RCC 7860 (cell line): ENCODE measurements around the gene SERPIND1.

Experiments
- DNase-seq: peaks from one replicate; pipeline ENCODE4 v3.0.0-alpha.2; 2015; ENCODE audit warnings: low spot score
- FAIRE-seq: peaks from 2 replicates; lab custom pipeline; 2012; peaks lifted over from hg19 to GRCh38; lab: Jason Lieb, UNC

Gene SERPIND1

DNA sequence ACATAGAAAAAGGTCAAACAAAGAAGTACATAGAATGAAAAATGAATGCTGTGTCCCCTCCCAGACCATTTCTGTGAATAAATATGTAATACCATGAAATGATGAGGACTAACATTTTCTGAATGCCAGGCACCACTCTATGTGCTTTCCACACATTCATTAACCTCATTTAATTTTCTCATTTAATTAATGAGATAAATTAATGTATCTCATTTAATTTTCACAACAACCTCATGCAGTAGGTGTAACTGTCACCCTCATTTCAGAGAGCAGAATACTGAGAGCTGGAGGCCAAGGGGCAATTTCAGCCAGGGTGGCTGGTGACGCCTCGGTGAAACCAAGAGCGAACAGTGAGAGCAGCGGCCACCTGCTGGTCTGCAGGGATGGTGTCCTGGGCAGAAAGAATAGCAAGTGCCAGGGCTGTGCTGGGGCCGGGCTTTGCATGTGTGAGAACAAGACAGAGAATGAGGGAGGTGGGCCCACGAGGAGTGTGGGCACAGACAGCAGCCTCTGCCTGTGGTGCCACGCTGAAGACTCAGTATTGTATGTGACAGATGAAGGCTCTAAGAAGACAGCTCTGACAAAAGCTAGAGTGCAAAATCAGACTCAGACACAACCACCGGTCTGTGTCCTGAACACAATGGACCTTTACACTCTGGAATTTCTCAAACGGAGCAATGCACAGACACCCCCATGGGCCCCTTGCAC, 1.8 kb upstream of the SERPIND1 start:
- DNase-seq, result no peak
- FAIRE-seq, result no peak

DNA sequence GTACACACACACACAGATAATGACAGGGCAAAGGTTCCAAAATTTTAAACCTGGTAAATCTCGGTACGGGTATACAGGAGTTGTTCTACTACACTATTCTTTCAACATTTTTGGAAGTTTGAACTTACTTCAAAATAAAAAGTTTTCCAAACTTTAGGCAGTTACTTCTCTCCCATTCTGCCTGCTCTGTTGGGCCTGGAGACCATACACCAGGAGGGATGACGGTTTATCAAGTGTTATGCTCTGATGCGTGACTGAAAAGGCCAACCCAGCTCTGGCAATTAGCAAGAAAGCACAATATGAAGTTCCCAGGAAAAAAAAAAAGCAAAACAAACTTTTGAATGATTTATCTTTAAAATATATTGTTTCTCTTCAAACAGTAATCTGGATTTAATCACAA, 969 bp downstream of the SERPIND1 start:
- no peak for FAIRE-seq
- no peak for DNase-seq

DNA sequence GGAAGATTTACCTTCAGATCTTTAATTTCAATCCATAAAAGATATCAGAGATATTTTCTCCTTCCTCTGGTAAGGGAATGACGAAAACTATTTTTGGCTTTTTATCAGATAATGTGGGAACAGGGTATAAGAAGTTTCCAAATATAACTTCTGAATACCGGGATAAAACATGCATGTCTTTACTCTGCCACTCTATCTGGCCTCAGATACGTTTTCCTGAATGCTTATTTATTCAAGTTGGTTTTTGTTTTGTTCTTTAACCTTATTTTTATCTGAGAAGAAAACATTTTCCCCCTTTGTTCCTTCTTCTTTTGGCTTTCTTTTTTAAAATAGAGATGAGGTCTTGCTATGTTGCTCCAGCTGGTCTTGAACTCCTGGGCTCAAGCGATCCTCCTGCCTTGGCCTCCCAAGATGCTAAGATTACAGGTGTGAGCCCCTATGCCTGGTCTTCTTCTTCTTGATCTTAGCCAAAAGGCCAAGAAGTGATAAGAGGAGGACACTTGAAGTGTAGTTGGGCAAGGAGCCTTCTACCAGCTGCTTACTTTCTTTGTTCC, 1.5 kb downstream of the SERPIND1 start:
- DNase-seq (no peak), FAIRE-seq (no peak)

DNA sequence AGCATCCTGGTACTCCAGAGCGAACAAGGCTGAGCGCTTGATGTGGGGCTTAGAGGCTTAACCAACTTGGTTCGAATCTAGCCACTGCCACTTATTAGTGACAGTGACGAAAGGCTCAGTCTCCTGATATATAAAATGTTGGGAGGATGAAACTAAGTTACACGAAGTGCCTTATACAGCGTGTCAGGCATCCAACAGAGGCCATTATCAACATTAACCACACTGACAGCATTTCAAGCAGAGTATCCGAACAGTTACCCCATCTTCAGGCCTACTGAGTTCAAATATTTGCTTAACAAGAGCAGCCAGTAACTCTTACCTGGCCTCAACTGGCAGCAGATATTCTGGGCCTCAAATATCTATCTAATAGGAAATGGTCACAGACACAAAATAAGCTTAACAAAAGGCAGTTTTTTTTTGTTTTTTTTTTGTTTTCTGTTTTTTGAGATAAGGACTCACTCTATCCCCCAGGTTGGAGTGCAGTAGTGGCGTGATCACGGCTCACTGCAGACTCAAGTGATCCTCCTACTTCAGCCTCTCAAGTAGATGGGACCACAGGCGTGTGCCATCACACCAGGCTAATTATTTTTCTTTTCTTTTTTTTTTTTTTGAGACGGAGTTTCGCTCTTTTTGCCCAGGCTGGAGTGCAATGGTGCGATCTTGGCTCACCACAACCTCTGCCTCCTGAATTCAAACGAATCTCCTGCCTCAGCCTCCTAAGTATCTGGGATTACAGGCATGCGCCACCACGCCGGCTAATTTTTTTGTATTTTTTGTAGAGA, 2.9 kb downstream of the SERPIND1 start:
- FAIRE-seq (no peak), DNase-seq (no peak)

DNA sequence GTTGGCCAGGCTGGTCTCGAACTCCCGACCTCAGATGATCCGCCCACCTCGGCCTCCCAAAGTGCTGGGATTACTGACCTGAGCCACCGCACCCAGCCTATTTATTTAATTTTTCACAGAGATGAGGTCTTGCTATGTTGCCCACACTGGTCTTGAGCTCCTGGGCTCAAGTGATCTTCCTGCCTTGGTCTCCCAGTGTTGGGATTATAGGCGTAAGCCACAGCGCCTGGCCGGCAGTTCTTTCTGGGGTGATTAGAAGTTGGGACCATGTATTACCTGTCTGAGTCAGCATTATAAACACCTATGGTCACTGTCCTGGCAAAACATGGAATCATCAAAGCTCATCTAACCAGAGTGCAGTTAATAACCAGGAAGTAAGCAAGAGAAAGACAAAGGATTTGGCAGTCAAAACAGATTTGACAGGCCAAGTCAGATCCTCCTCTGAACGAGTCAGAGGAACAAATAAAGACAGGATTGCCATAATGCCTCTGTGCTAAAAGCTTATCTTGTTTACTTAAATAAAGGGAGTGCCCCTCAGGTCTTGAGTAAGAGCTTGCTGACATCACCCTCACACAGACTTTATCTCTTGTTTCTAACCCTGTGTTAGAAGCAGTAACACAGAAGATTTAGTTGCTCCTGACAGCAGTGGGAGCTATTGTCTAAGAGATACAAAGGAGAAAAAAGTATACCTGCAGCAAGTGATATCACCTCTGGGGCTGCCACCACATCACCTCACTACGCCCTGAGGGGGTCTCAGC, 3.7 kb downstream of the SERPIND1 start:
- FAIRE-seq (no peak), DNase-seq (peak; percentile 46)

DNA sequence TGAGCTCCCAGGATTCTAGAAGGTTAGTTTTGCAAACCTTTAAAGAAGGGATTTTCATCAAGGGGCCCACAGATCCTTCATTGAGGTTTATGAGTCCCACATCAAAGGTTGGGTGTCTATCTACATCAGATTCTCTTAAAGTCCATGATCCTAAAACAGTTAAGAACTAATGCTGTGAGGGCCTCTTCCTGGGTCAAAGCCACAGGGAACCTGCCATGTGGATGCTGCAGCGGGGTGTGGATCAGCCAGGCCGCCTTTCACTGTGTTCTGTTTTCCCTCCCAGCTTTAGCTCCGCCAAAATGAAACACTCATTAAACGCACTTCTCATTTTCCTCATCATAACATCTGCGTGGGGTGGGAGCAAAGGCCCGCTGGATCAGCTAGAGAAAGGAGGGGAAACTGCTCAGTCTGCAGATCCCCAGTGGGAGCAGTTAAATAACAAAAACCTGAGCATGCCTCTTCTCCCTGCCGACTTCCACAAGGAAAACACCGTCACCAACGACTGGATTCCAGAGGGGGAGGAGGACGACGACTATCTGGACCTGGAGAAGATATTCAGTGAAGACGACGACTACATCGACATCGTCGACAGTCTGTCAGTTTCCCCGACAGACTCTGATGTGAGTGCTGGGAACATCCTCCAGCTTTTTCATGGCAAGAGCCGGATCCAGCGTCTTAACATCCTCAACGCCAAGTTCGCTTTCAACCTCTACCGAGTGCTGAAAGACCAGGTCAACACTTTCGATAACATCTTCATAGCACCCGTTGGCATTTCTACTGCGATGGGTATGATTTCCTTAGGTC, 5.3 kb downstream of the SERPIND1 start:
- FAIRE-seq (no peak), DNase-seq (no peak)

DNA sequence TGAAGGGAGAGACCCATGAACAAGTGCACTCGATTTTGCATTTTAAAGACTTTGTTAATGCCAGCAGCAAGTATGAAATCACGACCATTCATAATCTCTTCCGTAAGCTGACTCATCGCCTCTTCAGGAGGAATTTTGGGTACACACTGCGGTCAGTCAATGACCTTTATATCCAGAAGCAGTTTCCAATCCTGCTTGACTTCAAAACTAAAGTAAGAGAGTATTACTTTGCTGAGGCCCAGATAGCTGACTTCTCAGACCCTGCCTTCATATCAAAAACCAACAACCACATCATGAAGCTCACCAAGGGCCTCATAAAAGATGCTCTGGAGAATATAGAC, 5.9 kb downstream of the SERPIND1 start:
- no peak for FAIRE-seq
- no peak for DNase-seq

DNA sequence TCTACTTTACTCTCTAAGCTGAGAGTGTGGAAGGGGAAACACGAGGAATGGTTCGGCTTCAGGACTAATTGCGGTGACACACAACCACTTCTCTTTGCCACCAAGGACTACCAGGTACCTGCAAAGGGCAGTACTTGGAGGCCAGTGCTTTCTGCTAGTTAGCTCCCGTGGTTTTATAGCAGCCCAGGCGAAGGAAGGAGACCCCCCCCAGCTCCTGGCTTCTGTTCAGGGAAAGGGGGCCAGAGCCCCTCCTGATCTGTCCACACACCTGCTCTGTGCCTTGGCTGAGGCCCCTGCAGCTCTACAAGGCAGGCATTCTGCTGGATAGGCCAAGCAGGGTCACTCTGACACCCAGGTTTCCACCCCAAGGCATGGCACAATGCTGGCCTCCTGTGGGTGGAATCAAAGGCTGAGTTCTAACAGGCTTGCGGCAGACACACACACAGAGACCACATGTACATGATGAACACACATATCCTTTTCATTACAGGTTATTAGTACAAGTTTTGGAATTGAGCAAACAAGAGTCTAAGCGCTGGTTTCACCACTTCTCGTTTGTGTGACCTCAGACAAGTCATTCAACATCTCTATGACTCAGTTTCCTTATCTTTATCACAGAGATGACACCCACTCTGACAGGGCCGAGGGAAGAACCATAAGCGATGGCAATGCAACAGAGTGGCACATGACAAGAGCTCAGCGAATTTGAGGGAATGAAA, 7.5 kb downstream of the SERPIND1 start:
- FAIRE-seq (no peak), DNase-seq (no peak)

DNA sequence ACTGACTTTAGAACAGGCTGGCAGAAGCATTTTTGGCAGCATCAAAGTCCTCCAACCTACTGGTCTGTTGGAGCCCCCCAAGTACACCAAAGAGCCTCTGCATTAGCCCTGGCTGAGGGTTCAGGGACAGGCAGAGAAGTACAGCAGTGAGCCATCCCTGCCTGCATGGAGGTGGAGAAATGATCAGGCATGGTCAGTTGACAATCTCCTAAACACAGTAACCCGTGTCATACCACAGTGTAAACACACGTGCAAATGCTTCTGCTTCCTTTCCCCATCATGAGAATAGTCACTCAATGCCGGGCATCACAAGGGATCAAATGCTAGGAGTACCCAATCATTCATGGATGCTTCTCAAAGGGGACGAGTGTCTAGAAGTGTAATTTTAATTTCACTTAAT, 8.2 kb downstream of the SERPIND1 start:
- DNase-seq, result no peak
- no peak for FAIRE-seq

DNA sequence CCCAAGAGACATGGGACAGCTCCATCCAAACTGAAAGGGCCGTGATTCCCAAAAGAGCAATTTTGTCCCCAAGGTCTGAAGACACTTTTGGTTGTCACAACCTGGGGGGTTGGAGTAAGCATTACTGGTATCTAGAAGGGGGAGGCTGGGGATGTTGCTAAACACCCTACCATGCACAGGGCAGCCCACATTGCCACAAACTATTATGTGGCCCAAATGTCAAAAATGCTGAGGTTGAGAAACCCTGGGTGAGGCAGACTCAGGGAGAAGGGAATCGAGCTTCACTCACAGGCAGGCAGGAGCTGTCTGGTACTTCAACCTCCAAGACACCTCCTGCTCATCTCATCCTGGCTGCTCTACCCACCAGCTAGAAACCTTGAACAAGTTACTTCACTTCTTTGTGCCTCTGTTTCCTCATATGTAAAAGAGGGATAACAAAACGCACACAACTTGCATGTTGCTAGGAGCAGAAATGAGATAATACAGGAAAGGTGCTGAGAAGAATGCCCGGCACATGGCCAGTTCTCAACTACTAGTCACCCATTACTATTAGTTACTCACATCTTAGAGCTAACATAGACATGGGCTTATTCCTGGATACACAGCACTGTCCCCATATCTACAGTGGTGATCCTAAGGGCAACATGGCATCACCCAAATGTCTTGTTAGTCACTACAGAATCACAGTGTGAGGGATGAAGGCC, 8.8 kb downstream of the SERPIND1 start:
- DNase-seq (no peak), FAIRE-seq (no peak)

DNA sequence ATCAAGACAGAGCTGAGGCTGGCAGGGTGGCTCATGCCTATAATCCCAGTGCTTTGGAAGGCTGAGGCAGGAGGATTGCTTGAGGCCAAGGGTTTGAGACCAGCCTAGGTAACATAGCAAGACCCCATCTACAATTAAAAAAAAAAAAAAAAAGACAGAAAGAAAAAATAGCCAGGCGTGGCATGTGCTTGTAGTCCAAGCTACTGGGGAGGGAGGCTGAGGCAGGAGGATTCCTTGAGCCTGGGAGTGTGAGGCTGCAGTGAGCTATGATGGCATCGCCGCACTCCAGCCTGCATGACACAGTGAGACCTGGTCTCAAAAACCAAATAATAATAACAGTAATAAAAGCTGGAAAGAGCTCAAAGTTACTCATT, 9.4 kb downstream of the SERPIND1 start:
- DNase-seq (no peak), FAIRE-seq (no peak)

DNA sequence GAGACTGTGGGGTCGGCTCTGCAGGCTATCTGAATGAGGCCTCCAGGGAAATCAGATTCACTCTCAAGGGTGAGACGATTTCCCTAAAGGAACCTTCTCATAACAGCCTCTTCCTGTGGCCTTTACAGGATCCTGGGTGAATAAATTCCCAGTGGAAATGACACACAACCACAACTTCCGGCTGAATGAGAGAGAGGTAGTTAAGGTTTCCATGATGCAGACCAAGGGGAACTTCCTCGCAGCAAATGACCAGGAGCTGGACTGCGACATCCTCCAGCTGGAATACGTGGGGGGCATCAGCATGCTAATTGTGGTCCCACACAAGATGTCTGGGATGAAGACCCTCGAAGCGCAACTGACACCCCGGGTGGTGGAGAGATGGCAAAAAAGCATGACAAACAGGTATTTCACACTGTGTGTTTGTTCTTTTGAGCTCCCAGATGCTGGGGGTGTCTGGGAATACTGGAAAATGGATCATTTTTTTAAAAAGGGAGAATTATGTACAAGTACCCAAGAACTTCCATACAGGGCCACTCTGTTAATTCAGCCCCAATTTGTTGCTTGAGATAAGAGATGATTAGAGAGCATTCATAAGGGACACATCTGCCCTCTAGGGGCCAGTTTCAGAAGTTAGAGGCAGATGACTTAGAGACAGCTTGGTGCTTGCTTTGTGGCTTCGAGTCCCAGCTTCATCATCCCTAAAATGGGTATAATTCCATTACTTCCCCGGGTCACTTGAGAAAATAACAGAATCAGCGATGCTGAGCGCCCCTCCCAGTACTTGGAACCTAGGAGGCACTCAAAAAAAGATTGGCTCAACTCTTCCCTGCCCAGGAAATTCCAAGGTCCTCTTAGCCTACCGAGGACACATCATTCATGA, 10.2 kb downstream of the SERPIND1 start:
- peak; percentile 19 for DNase-seq
- no peak for FAIRE-seq

DNA sequence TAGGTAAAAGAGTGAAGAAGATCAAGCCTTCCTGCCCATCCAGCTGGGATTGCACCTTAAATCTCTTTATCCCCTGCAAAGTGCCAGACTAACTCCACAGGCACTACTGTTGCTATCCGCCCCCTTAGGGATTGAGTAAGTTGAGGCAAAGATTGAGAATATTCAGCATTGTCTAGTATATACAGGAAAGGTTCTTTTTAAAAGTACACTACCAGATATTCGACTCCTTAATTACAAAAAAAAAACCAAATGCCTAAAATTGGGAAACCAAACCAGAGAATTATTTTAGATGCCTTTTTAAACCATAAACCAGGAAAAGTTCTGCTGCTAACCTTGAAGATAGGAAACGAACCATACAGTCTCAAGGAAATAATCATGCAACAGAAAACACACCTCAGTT, 11.5 kb downstream of the SERPIND1 start:
- FAIRE-seq, result no peak
- DNase-seq, result no peak

DNA sequence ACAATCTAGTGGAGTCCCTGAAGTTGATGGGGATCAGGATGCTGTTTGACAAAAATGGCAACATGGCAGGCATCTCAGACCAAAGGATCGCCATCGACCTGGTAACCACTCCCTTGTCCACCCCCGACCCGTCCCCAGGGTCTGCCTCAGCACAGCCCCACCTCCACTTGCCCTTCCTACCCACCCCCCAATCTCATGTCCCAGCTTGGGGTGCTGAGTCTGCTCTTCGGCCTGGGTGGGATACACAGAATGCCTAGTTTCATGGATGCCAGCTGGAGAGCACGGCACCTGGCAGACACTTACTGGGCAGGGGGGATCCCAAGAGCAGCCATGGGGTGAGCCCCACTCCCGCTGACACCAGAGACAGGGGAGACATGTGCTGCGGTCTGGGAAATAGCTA, 12.1 kb downstream of the SERPIND1 start:
- no peak for DNase-seq
- no peak for FAIRE-seq

DNA sequence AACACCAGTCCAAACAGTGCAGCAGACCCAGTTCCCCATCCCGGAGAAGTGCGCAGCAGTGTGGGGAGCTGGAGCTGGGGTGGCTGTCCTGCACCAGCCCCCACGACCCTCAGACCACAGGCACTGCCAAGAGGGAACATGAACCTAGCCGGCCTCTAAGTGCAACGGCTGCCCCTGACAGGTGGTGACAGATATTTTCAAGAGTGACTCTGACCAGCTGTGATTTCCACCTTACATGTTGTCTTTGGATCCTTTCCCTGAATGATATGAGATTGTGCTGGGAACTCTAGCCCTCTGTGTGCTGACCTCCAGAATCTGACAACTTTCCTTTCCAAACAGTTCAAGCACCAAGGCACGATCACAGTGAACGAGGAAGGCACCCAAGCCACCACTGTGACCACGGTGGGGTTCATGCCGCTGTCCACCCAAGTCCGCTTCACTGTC, 12.6 kb downstream of the SERPIND1 start:
- FAIRE-seq (no peak), DNase-seq (no peak)

DNA sequence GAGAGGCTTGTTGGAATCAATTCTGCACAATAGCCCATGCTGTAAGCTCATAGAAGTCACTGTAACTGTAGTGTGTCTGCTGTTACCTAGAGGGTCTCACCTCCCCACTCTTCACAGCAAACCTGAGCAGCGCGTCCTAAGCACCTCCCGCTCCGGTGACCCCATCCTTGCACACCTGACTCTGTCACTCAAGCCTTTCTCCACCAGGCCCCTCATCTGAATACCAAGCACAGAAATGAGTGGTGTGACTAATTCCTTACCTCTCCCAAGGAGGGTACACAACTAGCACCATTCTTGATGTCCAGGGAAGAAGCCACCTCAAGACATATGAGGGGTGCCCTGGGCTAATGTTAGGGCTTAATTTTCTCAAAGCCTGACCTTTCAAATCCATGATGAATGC, 13.3 kb downstream of the SERPIND1 start:
- FAIRE-seq, result no peak
- DNase-seq, result no peak

DNA sequence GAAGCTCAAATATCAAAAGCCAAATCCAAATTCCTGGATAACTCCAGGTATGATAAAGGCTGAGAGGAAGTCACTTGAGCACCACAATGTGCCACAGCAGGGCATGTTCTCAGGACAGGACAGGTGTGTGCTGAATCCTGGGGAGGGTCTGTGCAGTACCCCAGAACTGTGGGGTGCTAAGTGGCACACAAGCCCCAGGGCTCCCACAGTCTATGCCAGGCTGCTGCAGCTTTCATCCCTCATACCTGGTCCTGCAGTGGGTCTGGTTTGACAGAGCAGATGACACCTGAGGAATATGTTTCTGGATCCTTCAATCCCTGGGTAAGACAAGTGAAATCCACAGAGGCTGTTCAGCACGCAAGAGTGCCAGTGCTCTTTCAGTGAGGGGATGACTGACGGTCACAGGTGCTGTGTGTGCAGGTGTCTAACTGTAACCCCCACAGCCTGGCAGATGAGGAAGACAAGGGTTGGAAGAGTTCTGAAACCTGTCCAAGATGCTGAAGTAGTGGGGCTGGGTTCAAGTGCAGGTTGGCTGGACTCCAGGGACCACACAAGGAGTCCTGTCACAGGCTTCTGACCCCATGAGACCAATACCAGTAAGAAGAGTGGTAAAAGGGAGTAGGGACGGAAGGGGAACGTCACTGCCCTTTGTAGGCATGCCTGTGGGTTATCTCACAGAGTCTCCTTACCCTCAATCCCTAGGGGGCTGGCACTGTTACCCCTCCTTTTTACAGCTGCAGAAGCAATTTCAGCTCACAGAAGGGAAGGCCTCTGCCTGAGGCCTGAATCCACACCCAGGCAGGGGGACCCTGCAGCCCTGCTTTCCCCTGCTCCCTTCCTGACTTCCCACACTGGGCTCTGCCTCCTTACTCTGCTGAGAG, 14.1 kb downstream of the SERPIND1 start:
- FAIRE-seq, result no peak
- no peak for DNase-seq
